Lower leg skin (tissue), 4 donors: Measurements from ENCODE around the gene DSCAML1. TPM values are rescaled to one million over a fixed set of nuclear protein-coding genes. Genes with fewer than 3 reads are reported as not detected.

Source experiments
- DNase-seq, 2 donors: peaks; one replicate each; pipeline ENCODE4 v3.0.0-alpha.2; 2019; ENCODE audit warnings: low spot score in 2 of 2
- H3K4me3 ChIP-seq: fragments of 200-600 bp; sonication (generic); 2 replicates; pipeline ENCODE4 v1.5.1; 2017; ENCODE audit warnings: mild to moderate bottlenecking, low read depth; ENCODE audit not compliant: poor library complexity, severe bottlenecking
- CTCF ChIP-seq, 3 donors: fragments of 450-650 bp; IDR thresholded peaks; one replicate each; pipeline ENCODE4 v1.5.1; 2016; ENCODE audit warnings: antibody characterized with exemption in 3 of 3, mild to moderate bottlenecking in 3 of 3, moderate library complexity in 2 of 3
- POLR2A ChIP-seq, 2 donors: fragments of 450-650 bp; IDR thresholded peaks; one replicate each; pipeline ENCODE4 v1.6.1; 2016 to 2017; ENCODE audit warnings: antibody characterized with exemption in 2 of 2, mild to moderate bottlenecking in 1 of 2, moderate library complexity in 1 of 2
- WGBS, 2 donors: methylation state at CpG; one replicate each; pipeline ENCODE4 v1.1.5; 2018; 5-methylcytosine and 5-hydroxymethylcytosine counted together
- intact Hi-C: fragments of 100-400 bp; cut with DNase I; formaldehyde crosslinking; loops from one replicate; pipeline ENCODE4 v1.15.0; 2023; ENCODE audit warnings: low total_unique reads
- total RNA-seq, 4 donors: library from RNA; depleted of rRNA; stranded (reverse); fragments of >200 nt; gene quantifications; one replicate each; pipeline ENCODE4 v1.1.0, GENCODE V29; 2016

Gene DSCAML1
- total RNA-seq, 4 donors from 2014 or later = 0.07 to 0.13 (median 0.08) TPM

GRCh38 chr11:117505285-117505970 lies 291.6 kb downstream of the DSCAML1 start:
- WGBS, 2 donors = 61 to 74% methylated on average over 26 to 27 of the region's 27 CpGs
- no peak overlapping the region for H3K4me3 ChIP-seq
- intact Hi-C loops = no loop called here
- TF ChIP-seq CTCF (IDR thresholded peaks at IDR 0.05) (no peak), POLR2A (IDR thresholded peaks at IDR 0.05) (no peak)
- no peak for DNase-seq

GRCh38 chr11:117502779-117503100 lies 294.3 kb downstream of the DSCAML1 start:
- 80 to 87% methylated on average over 10 of the region's 10 CpGs for WGBS, 2 donors
- intact Hi-C loops = no loop called here
- H3K4me3 ChIP-seq = no peak overlapping the region
- DNase-seq = no peak
- no peak for TF ChIP-seq POLR2A (IDR thresholded peaks at IDR 0.05)
- no peak for TF ChIP-seq CTCF (IDR thresholded peaks at IDR 0.05)

GRCh38 chr11:117502015-117502778 lies 294.8 kb downstream of the DSCAML1 start:
- TF ChIP-seq CTCF (IDR thresholded peaks at IDR 0.05) (no peak), POLR2A (IDR thresholded peaks at IDR 0.05) (no peak)
- no peak for DNase-seq
- WGBS, 2 donors = 61 to 63% methylated on average over 22 of the region's 22 CpGs
- H3K4me3 ChIP-seq = no peak overlapping the region
- intact Hi-C loops = no loop called here

DNA sequence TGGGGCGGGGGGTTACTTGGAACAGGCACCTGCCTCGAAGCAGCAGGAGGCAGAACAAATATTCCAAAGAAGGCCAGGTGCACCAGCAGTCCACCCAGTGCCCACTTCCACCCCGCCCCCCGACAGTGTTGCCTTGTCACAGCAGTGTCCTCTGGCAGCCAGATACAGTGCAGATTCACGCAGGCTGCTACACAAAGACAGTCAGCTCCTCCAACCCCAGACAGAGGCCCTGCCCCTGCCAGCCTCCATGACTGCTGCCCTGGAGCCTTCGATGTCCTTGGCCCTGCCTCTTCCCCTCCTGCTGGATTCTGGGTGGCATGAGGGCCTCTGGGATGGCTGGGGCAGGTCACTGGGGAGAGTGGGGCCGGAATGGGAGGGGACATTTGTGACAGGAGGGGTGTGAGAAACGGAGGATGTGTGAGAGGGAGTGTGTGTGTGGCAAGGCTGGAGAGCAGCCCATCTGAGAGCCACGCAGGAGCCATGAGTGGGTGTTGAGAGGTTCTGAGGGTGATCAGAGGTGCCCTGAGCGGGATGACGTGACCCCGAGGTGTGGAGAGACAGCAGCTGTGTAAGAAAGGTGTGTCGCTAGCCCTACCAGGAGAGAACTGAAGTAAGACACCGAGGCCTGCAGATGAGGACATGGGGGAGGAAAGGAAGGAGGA lies 295.6 kb downstream of the DSCAML1 start:
- 82 to 83% methylated on average over 14 of the region's 14 CpGs for WGBS, 2 donors
- intact Hi-C loops = no loop called here
- TF ChIP-seq CTCF (IDR thresholded peaks at IDR 0.05) (no peak), POLR2A (IDR thresholded peaks at IDR 0.05) (no peak)
- H3K4me3 ChIP-seq = no peak overlapping the region
- no peak for DNase-seq

DNA sequence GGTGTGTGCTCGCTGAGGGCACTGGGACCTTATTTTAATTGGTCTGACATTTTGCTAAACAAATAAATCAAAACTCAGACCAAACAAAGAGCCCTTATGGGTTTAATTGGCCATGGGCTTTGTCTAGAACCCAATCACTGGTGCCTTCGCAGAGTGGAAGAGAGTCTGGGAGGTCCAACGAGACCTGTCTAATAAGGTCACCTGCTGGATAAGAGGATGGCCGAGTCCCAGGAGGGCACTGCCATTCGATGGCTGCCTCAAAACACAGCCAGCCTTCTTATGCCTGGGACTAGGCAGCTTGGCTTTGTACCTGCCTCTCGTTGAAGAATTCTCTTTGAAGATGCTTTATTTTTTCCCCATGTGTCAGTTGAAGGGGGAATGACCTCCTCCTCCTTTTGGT lies 298.2 kb downstream of the DSCAML1 start:
- H3K4me3 ChIP-seq = no peak overlapping the region
- no peak for TF ChIP-seq POLR2A (IDR thresholded peaks at IDR 0.05)
- no peak for TF ChIP-seq CTCF (IDR thresholded peaks at IDR 0.05)
- 77 to 82% methylated on average over 6 of the region's 6 CpGs for WGBS, 2 donors
- intact Hi-C loops = no loop called here
- no peak for DNase-seq
